H9 (cell line): ENCODE results near the gene BBX. TPM values are rescaled to one million over a fixed set of nuclear protein-coding genes. Genes with fewer than 3 reads are reported as not detected.

Experiments
- DNase-seq: peaks from one replicate; pipeline ENCODE4 v3.0.0-alpha.2; 2017
- H2AFZ ChIP-seq: one replicate; pipeline ENCODE4 v1.6.1; 2013; ENCODE audit warnings: mild to moderate bottlenecking, low read length, control low read depth, moderate library complexity
- H2AK5ac ChIP-seq: 2 replicates; pipeline ENCODE4 v1.6.1; 2013; ENCODE audit warnings: low read length, control low read depth, mixed read lengths; ENCODE audit not compliant: insufficient read length
- H2BK120ac ChIP-seq: one replicate; pipeline ENCODE4 v1.6.1; 2013; ENCODE audit warnings: low read depth, mild to moderate bottlenecking, low read length, control low read depth, inconsistent platforms; ENCODE audit not compliant: poor library complexity, severe bottlenecking
- H2BK12ac ChIP-seq: 2 replicates; pipeline ENCODE4 v1.6.1; 2013; ENCODE audit warnings: low read length, control low read depth, mixed read lengths, low read depth; ENCODE audit not compliant: insufficient read length
- H2BK15ac ChIP-seq: 2 replicates; pipeline ENCODE4 v1.6.1; 2013; ENCODE audit warnings: low read depth, low read length, control low read depth
- H2BK20ac ChIP-seq: one replicate; pipeline ENCODE4 v1.6.1; 2013; ENCODE audit warnings: low read depth, mild to moderate bottlenecking, low read length, control low read depth, inconsistent platforms; ENCODE audit not compliant: poor library complexity, severe bottlenecking
- H2BK5ac ChIP-seq: 2 replicates; pipeline ENCODE4 v1.6.1; 2013; ENCODE audit warnings: low read length, control low read depth, mixed read lengths; ENCODE audit not compliant: insufficient read length
- H3K14ac ChIP-seq: 2 replicates; pipeline ENCODE4 v1.6.1; 2013; ENCODE audit warnings: low read length, control low read depth; ENCODE audit not compliant: insufficient read depth
- H3K18ac ChIP-seq: 2 replicates; pipeline ENCODE4 v1.6.1; 2013; ENCODE audit warnings: low read depth, mild to moderate bottlenecking, mixed read lengths, low read length, control low read depth; ENCODE audit not compliant: insufficient read length
- H3K23ac ChIP-seq: 2 replicates; pipeline ENCODE4 v1.6.1; 2013; ENCODE audit warnings: low read length, control low read depth, mixed read lengths, low read depth; ENCODE audit not compliant: insufficient read length
- H3K23me2 ChIP-seq: 2 replicates; pipeline ENCODE4 v1.6.1; 2013; ENCODE audit warnings: low read depth, mild to moderate bottlenecking, mixed read lengths, low read length, control low read depth; ENCODE audit not compliant: insufficient read length, poor library complexity, severe bottlenecking
- H3K27ac ChIP-seq: 2 replicates; pipeline ENCODE4 v1.5.1; 2013; ENCODE audit warnings: low read length, control low read depth, mixed read lengths, low read depth; ENCODE audit not compliant: insufficient read length
- H3K27me3 ChIP-seq: 2 replicates; pipeline ENCODE4 v1.6.1; 2013; ENCODE audit warnings: low read length, control low read depth, inconsistent platforms; ENCODE audit not compliant: insufficient read depth
- H3K4ac ChIP-seq: 2 replicates; pipeline ENCODE4 v1.6.1; 2013; ENCODE audit warnings: low read depth, mild to moderate bottlenecking, control low read depth, inconsistent platforms, low read length, moderate library complexity
- H3K4me1 ChIP-seq: 2 replicates; pipeline ENCODE4 v1.6.1; 2013; ENCODE audit warnings: low read length, control low read depth, inconsistent platforms; ENCODE audit not compliant: insufficient read depth
- H3K4me2 ChIP-seq: 2 replicates; pipeline ENCODE4 v1.6.1; 2013; ENCODE audit warnings: low read length, control low read depth, mixed read lengths; ENCODE audit not compliant: insufficient read length, insufficient read depth
- H3K56ac ChIP-seq: 2 replicates; pipeline ENCODE4 v1.6.1; 2013; ENCODE audit warnings: low read depth, mild to moderate bottlenecking, mixed read lengths, low read length, control low read depth; ENCODE audit not compliant: insufficient read length
- H3K79me1 ChIP-seq: 2 replicates; pipeline ENCODE4 v1.6.1; 2013; ENCODE audit warnings: low read depth, mild to moderate bottlenecking, moderate library complexity, low read length, control low read depth, inconsistent platforms; ENCODE audit not compliant: insufficient read depth, poor library complexity, severe bottlenecking
- H3K79me2 ChIP-seq: 2 replicates; pipeline ENCODE4 v1.6.1; 2013; ENCODE audit warnings: low read length, control low read depth, inconsistent platforms; ENCODE audit not compliant: insufficient read depth
- H3K9ac ChIP-seq: 2 replicates; pipeline ENCODE4 v1.6.1; 2013; ENCODE audit warnings: low read length, control low read depth, mixed read lengths; ENCODE audit not compliant: insufficient read length; ENCODE audit errors: extremely low read depth
- H3K9me3 ChIP-seq: one replicate; pipeline ENCODE4 v1.6.1; 2013; ENCODE audit warnings: low read depth, low read length, inconsistent platforms; ENCODE audit not compliant: control insufficient read depth
- H3T11ph ChIP-seq: one replicate; pipeline ENCODE4 v1.6.1; 2013; ENCODE audit warnings: mild to moderate bottlenecking, low read length, control low read depth, inconsistent platforms
- H4K20me1 ChIP-seq: one replicate; pipeline ENCODE4 v1.6.1; 2013; ENCODE audit not compliant: control insufficient read depth, insufficient read length, insufficient read depth
- H4K5ac ChIP-seq: 2 replicates; pipeline ENCODE4 v1.6.1; 2013; ENCODE audit warnings: low read depth, mild to moderate bottlenecking, mixed read lengths, low read length, control low read depth; ENCODE audit not compliant: insufficient read length
- H4K8ac ChIP-seq: replicated peaks from 2 replicates; pipeline ENCODE4 v1.6.1; 2013; ENCODE audit warnings: low read length, control low read depth, mixed read lengths, low read depth; ENCODE audit not compliant: insufficient read length
- H4K91ac ChIP-seq: 2 replicates; pipeline ENCODE4 v1.6.1; 2013; ENCODE audit warnings: low read depth, mild to moderate bottlenecking, moderate library complexity, mixed read lengths, low read length, control low read depth; ENCODE audit not compliant: insufficient read length
- H3K27ac Mint-ChIP-seq, 3 experiments: 2 replicates in 2 of 3; 3 replicates in 1 of 3; pipeline ENCODE4 v1.8.0; 2020 to 2021; ENCODE audit warnings: mixed read lengths in 3 of 3, mild to moderate bottlenecking in 1 of 3, moderate library complexity in 1 of 3
- H3K27me3 Mint-ChIP-seq: 2 replicates; pipeline ENCODE4 v1.8.0; 2021; ENCODE audit warnings: low read depth, mild to moderate bottlenecking, moderate library complexity, mixed read lengths
- H3K36me3 Mint-ChIP-seq, 3 experiments: 2 replicates in 2 of 3; 3 replicates in 1 of 3; pipeline ENCODE4 v1.8.0; 2020 to 2021; ENCODE audit warnings: low read depth in 3 of 3, mixed read lengths in 3 of 3; ENCODE audit not compliant: insufficient read depth in 1 of 3
- H3K4me1 Mint-ChIP-seq, 2 experiments: 2 replicates each; pipeline ENCODE4 v1.8.0; 2020; ENCODE audit warnings: mixed read lengths in 2 of 2
- H3K4me3 Mint-ChIP-seq, 2 experiments: 2 replicates in 1 of 2; 3 replicates in 1 of 2; pipeline ENCODE4 v1.8.0; 2020 to 2021; ENCODE audit warnings: mild to moderate bottlenecking in 2 of 2, mixed read lengths in 2 of 2, moderate library complexity in 1 of 2
- H3K9me3 Mint-ChIP-seq, 2 experiments: 2 replicates in 1 of 2; 3 replicates in 1 of 2; pipeline ENCODE4 v1.8.0; 2020; ENCODE audit warnings: mild to moderate bottlenecking in 2 of 2, mixed read lengths in 2 of 2, moderate library complexity in 1 of 2
- WGBS: extraction: QIAGEN DNeasy Blood & Tissue Kit; methylation state at CpG from one replicate; pipeline ENCODE4 v1.1.7; 2013; ENCODE audit warnings: missing lambda C conversion rate, low lambda C conversion rate, mixed read lengths; ENCODE audit not compliant: insufficient read length; ENCODE audit errors: extremely low coverage; 5-methylcytosine and 5-hydroxymethylcytosine counted together
- total RNA-seq: library from RNA; stranded (reverse); gene quantifications from 2 replicates; pipeline ENCODE4 v1.2.1, GENCODE V29; 2021
- TF ChIP-seq, protein P1 (sequence below): fragments of 200-600 bp; sonication (generic); conservative IDR thresholded peaks from 3 replicates; pipeline ENCODE4 v1.8.0; 2021; ENCODE audit warnings: antibody characterized with exemption, mild to moderate bottlenecking

BBX gene
- total RNA-seq, 1 experiment from 2014 or later, result 34.8 TPM

DNA sequence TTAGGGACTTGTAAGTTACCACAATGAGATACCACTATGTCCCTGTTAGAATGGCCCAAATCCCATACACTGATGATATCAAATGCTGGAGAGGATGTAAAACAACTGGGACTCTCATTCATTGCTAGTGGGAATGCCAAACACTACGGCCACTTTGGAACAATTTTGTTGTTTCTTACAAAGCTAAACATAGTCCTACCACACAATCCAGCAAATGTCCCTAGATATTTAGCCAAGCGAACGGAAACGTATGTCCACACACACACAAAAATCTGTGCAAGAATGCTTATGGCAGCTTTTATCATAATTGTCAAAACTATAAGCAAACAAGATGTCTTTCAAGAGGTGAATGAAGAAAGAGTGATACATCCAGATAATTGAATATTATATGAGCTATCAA is 296.9 kb downstream of the BBX start:
- Histone ChIP-seq H4K20me1 (no peaks in the 10 kb centered on the region), H2AFZ (no peak overlapping the region), H2BK12ac (no peak overlapping the region), H3K27ac (no peak overlapping the region), H2AK5ac (no peak overlapping the region), H2BK15ac (no peak overlapping the region), H3K9me3 (no peaks in the 10 kb centered on the region), H4K8ac (no peak overlapping the region), H3K56ac (no peak overlapping the region), H3K9ac (no peak overlapping the region), H4K5ac (no peak overlapping the region), H3K18ac (no peak overlapping the region), H2BK20ac (no peak overlapping the region), H3K27me3 (no peaks in the 10 kb centered on the region), H3K79me1 (no peaks in the 10 kb centered on the region), H3K4me1 (no peaks in the 10 kb centered on the region), H4K91ac (no peak overlapping the region), H2BK5ac (no peak overlapping the region), H3T11ph (no peak overlapping the region), H3K4me2 (no peak overlapping the region), H3K23ac (no peak overlapping the region), H3K14ac (no peak overlapping the region), H3K79me2 (no peaks in the 10 kb centered on the region), H2BK120ac (no peak overlapping the region), H3K23me2 (no peaks in the 10 kb centered on the region), H3K4ac (no peak overlapping the region)
- Mint-ChIP-seq H3K4me1 (peaks cover 10 to 11% of the 10 kb centered on the region in 2 experiments; a peak in 3 of 4 replicates), H3K27me3 (no peaks in the 10 kb centered on the region), H3K36me3 (no peaks in the 10 kb centered on the region), H3K27ac (no peak overlapping the region), H3K4me3 (no peak overlapping the region), H3K9me3 (no peaks in the 10 kb centered on the region)
- no CpG with 5 or more reads among the region's 4 CpGs for WGBS
- TF ChIP-seq, protein P1, sequence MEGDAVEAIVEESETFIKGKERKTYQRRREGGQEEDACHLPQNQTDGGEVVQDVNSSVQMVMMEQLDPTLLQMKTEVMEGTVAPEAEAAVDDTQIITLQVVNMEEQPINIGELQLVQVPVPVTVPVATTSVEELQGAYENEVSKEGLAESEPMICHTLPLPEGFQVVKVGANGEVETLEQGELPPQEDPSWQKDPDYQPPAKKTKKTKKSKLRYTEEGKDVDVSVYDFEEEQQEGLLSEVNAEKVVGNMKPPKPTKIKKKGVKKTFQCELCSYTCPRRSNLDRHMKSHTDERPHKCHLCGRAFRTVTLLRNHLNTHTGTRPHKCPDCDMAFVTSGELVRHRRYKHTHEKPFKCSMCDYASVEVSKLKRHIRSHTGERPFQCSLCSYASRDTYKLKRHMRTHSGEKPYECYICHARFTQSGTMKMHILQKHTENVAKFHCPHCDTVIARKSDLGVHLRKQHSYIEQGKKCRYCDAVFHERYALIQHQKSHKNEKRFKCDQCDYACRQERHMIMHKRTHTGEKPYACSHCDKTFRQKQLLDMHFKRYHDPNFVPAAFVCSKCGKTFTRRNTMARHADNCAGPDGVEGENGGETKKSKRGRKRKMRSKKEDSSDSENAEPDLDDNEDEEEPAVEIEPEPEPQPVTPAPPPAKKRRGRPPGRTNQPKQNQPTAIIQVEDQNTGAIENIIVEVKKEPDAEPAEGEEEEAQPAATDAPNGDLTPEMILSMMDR, result no peak
- DNase-seq, result no peak
